ENCODE measurements around the gene DNAH1.
"Not testable (repeated sequence)": the region's sequence is repeated elsewhere in the genome, so short reads cannot be mapped to it uniquely, and the experiment has no call there.

The DNAH1 gene

GRCh38 chr3:52313774-52314188, 2.3 kb upstream of the DNAH1 start:
- DNase-seq, result no peak

DNA sequence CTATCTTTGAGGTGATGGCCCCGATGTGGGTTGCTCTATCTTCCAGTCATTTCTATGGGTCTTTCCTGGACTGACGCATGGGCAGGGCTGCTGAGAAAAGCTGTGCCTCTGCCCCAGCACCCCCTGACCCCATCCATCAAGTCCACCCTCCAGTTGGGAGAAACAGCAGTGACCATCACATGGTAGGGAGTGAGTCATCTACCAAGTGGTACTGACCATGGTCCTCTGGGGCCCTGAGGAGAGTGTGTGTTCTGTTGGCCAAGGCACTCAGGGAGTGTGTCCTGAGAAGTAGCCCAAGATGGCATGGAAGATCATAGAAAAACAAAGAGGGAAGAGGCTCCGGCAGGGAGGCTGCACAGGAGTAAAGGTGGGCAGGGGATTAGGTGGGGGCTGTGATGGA, 1.6 kb upstream of the DNAH1 start:
- DNase-seq, result no peak

DNA sequence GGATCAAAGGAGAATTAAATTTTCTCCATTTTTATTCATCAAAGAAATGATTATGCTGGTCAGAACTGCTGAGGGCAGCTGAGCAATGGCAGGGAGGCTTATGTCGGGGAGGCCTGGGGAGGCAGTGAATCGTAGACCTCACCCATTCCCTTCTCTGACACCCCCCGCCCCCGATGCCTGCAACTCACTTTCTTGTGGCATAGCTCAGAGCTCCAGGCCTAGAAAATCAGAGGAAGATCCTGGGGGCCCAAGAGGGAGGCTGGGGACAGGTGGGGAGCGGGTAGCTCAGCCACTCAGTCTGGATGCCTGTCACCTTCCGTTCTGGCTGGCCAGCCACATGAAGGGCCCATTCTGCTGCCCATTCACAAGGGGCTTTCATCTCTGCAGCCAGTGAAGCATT, 1.1 kb upstream of the DNAH1 start:
- no peak for DNase-seq

DNA sequence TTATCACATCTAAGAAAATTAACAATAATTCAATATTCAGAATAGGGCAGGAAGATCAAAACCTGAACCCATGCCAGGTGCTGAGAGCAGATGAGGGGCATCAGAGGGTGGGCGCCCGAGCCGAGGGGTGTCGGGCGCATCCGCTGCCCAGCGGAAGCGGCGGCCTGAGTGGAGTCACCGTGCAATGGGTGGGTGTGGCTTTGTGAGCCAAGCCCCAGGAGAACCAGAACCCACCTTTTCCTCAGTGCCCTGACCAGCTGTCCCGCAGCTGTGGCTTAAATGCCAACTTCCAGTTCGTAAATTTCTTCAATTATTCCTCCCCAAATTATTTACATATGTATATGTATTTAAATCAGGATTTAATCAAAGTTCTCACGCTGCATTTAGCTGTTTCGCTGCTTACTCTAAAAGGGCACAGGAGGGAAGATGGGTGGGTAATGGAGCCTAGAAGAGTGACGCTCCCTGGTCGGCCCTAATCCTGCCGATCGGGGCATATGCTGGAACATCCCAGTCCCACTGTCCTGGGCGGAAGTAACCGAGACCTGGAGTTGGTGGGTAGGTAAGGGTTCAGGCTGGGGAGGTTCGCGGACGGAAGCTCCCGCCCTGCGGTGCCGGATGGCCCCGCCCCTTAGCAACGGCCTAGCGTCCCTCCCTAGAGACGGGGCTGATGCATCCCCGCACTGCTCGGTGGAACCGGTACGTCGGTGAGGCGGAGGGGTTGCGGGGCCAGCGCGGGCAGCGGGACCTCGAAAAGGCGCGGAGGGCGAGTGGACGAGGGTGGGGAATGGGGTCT, 1.3 kb downstream of the DNAH1 start:
- peak; percentile 68 for DNase-seq

DNA sequence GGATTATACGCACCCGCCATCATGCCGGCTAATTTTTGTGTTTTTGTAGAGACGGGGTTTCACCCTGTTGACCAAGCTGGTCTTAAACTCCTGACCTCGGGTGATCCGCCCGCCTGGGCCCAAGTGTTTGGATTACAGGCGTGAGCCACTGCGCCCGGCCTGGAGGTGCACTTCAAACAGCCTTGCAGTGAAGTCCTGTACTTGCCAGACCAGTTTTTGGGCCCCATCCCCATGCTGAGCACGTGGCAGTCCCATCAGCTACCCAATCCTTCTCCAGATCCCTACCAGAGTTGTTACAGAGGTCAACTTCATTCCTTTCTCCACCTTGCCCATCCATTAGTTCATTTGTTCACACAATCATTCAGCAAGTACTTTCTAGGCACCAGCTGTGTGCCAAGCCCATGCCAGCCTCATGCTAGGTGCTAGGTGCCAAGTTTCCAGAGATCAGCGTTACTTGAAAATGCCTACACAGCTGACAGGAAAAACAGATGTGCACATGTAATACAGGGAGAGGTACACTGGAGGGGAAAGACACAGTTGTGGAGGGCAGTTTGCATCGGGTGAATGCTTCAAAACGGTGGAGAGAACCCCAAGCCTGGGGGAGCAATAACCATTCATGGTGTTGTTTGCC, 2.2 kb downstream of the DNAH1 start:
- no peak for DNase-seq

GRCh38 chr3:52319921-52320595, 3.9 kb downstream of the DNAH1 start:
- no peak for DNase-seq

DNA sequence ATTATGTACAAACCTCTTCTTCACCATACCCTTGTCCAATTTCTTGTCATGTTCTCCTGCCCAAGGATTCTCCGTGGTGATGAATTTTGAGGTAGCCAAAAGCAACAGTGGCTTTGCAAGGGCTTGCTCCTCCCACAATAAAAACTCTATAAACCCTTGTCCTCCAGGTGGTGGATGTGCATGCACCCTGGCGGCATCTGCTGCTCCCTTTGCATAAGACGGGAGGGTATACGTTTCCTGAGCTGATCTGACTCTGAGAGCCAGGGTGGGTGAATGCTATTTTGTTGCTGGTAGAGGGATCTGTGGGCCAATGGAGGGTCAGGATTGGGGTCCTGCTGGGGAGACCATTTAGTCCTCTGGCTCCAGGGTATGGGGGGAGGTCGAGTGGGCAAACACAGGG, 5.4 kb downstream of the DNAH1 start:
- DNase-seq, result no peak

DNA sequence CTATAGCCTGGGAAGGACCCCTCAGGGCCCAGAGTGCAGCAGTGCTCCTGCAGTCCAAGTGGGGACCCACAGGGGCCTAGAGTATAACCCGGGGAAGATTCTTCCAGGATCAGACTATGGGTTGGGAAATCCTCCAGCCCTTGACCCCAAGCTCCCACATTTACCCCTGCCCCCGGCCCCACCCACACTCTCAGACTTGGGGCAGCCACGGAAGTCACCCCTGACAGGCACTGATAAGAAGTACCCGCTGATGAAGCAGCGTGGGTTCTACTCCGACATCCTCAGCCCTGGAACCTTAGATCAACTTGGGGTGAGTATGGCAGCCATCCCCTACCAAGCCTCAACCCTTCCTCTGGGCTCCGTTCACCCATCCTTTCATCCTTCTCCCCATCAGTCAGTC, 6.3 kb downstream of the DNAH1 start:
- no peak for DNase-seq

DNA sequence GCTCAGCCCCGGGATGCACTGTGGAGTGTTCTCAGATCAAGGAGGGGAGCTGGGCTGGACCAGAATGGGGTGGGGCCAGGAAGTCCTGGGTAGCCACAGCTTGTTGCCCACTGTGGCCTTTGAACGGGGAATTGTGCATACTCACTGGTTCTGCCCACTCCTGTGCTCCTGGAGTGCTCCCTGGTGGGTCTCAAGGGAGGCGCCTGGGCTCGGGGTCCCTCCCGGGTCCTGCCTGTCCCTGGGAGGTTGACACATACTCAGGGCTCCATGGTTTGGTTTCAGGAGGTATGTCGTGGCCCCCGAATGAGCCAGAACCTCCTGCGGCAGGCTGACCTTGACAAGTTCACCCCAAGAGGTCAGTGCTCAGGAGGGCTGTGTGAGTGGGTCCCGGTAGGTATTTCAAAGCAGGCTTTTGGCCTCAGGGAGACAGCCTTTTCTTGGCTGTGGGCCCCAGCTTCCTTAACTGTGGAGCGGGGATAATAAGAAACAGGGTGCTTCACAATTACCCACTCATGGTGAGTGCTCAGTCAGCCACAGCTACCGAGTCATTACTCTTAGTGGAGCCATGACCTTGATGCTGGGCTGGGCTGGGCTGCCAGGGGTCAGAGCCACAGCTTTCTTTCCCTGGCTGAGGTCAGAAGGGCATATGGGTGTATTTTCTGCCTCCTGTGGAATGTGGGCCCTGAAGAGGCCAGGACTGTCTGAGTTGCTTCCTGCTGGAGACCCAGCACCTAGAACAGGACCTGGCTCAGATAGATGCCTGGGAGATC, 7.6 kb downstream of the DNAH1 start:
- DNase-seq, result no peak

- no peak for DNase-seq
Measured at GRCh38 chr3:52324676-52325075, 8.6 kb downstream of the DNAH1 start.

- DNase-seq, result no peak
Measured at GRCh38 chr3:52325686-52326085, 9.6 kb downstream of the DNAH1 start.

DNA sequence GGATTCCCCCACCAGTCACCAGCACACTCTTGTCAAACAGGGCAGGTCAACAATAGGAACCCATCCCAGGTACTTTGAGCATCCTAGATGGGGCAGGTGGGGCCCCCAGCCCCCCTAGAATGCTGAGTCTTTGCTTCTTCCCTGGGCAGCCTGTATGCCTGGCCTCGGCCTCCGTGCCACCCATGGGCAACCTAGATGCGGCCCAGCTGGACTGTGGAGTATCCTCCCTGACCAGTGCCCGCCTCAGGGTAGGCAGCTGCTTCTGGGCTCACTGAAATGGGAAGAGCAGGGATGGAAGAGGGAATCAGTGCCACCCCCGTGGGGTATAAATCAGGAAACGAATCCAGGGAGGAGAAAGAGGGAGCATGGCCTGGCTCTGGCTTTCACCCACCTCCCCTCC, 10.9 kb downstream of the DNAH1 start:
- no peak for DNase-seq

GRCh38 chr3:52327486-52328290, 11.6 kb downstream of the DNAH1 start:
- no peak for DNase-seq

DNA sequence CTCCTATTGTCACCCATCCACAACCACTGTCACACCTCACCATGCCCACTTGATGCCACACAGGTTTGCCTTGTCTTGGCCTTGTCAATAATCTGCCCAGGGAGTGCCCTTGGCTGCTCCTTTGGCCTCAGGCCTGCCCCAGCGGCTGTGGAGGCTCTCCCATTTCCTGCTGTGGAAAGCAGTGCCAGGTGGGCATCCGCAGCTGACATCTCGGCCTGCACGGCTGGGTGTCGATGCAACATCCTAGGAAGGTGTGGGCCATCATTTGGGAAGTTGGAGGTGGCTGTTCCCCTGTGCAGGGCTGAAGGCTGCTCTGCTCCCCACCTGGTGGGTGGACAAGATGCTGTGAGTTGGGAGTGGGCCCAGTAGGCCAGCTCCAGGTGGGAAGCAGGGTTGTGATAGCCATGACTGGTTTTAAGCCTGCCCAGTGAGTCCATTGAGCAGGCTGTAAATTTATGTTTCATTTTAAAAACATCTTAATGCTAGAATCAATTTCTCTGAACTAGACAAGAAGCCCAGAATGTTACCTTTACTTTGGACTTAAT, 12.5 kb downstream of the DNAH1 start:
- no peak for DNase-seq

DNA sequence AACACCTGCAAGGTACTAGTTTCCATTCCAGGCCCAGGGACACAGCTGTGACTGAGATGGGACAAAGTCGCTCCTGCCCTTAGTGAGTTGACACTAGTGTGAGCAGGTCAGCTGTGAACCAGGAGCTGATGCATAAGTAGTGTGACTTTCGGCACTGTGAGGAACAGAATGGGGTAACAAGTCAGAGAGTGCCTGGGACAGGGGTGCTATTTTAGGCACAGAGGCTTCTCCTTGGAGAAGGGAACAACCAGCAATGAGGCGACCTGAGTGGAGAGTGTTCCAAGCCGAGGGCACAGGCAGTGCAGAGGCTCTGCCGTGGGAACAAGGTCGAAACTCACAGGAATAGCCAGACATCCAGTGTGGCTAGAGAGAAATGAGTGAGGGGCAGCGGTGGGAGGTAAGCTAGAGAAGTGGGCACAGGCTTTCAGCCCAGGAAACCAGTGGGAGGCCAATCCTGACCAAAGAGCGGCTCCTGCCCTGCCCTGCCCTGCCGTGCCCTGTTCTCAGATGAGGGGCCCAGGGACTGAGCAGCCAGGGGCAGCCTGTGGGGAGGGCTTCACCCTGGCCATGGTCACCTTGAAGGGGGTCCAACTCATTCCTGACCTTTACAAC, 14.2 kb downstream of the DNAH1 start:
- DNase-seq, result no peak

- no peak for DNase-seq
Measured at GRCh38 chr3:52331091-52331490, 15.0 kb downstream of the DNAH1 start.

DNA sequence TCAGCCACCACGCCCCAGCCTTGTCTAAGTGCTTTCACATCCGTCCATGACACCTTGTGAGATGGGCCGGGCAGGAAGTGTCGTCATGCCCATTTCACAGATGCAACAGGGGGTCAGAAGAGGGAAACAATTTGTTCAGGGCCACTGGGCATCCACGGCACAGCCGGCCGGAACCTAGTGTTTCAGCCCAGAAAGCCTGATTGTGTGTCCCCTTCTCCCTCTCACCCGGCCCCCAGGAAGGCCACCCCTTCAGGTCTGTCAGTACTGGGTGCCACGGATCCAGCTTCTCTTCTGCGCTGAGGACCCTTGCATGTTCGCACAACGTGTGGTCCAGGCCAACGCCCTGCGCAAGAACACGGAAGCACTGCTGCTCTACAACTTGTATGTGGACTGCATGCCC, 15.8 kb downstream of the DNAH1 start:
- no peak for DNase-seq

DNA sequence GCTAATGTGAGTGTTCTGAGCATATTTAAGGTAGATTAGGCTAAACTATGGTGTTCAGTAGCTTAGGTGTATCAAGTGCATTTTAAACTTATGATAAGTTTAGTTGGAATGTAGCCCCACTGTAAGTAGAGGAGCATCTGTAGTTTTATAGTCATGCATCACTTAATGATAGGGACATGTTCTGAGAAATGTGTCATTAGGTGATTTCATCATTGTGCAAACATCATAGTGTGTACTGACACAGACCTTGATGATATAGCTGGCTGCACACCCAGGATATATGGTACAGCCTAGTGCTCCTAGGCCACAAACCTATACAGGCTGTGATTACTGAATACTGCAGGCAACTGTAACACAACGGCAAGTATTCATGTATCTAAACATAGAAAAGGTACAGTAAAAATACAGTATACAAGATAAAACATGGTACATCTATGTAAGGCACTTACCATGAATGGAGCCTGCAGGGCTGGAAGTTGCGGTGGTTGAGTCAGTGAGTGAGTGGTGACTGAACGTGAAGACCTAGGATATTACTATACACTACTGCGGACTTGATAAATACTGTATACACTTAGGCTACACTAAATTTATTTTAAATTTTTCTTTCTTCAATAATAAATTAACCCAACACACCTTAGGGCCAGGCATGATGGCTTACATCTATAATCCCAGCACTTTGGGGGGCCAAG, 17.9 kb downstream of the DNAH1 start:
- DNase-seq, result no peak

GRCh38 chr3:52338131-52338530, 22.0 kb downstream of the DNAH1 start:
- DNase-seq, result not testable (repeated sequence)

DNA sequence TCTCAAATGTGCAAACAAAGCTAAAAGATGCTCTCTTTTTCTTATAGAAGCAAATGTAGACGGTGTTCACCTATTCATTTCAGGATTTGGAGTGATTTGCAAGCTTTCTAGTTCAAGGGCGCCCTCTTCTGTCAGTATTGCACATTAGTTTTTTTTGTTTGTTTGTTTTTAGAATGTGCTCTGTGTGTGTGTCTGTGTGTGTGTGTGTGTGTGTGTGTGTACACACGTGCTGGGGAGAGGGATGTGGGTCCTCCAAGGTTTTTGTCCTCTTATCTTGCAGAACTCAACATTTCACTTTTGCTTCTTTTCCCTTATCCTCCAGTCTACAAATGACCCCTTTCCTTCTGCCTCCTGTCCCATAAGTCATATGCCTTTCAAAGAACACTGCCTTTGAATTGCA, 23.5 kb downstream of the DNAH1 start:
- peak; percentile 47 for DNase-seq

- DNase-seq, result no peak
Measured at GRCh38 chr3:52341123-52341522, 25.0 kb downstream of the DNAH1 start.
